GM19467 (cell line): Measurements from ENCODE around the gene CASQ1.

Experiments used
- ATAC-seq: cut with Tn5 transposase; IDR thresholded peaks from one replicate; pipeline ENCODE4 v1.9.1; 2021; ENCODE audit warnings: mild to moderate bottlenecking, moderate library complexity; ENCODE audit not compliant: unreplicated experiment

Gene CASQ1

DNA sequence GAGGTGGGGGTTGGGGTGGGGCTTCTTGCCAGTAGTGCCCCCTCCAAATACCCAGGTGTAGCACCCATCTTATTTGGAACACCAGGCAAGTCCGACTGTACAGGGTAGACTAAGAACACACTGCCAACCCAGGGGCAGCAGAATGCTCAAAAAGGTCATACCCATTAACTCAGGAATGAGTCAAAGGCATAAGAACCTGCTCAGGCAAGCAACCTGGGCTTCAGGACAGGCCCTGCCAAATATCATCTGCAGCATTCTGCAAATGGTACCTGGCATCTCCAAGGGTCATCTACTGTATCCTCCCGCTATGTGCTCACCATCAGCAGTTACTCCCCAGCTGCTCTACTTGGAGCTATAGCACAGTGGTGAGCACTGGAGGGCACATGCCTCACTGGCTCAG lies 34.2 kb downstream of the CASQ1 start:
- no peak for ATAC-seq

DNA sequence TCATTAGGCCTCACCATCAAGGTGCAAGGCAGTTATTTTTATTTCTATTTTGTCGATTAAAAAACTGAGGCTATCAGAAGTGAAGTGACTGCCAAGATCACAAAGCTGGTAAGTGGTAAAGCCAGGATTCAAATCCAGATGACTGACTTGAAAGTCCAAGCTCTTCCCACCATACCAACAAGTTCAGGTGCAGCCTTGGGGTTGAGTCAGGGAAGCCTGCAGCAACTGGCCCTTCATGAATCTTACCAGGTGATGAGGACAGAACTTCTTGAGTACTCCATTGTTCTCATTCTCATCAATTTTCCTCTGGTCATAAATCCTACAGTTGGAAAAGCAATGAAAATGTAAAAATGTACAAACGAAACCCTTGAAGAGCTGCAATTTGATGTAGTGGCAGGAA lies 35.0 kb downstream of the CASQ1 start:
- no peak for ATAC-seq

DNA sequence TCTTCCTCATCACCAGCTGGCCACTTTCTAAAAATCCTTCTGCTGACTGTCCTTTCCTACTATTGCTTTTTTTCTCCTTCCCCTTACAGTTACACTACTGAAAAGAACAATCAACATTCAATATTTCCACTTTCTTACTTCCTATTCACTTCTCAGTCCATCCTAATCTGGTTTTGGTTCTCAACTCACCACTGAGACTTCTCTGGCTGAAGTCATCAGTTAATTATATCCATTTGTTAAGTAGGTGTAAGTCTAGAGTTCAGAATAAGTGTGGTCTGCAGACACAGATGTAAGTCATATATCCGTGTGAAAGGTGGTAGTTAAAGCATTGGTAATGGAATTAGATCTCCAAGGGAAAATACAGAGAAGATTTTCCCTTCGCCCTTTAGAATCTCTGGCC lies 36.2 kb downstream of the CASQ1 start:
- no peak for ATAC-seq

DNA sequence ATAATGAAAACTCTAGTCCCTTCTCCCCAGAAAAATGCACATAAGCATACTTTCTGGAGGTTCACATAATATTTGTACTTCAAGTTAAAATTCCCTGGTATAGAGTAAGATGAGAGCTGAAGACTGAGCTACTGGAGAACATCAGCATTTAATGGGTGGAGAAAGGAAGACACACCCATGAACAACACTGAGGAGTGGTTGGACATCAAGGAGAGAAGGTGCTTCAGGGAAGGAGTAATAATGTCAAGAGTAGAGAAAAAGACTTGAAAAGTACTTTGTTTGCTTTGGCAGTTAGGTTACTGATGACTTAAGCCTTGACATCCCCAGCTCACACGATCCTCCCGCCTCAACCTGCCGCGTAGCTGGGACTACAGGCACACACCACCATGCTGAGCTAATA lies 36.7 kb downstream of the CASQ1 start:
- ATAC-seq: no peak

DNA sequence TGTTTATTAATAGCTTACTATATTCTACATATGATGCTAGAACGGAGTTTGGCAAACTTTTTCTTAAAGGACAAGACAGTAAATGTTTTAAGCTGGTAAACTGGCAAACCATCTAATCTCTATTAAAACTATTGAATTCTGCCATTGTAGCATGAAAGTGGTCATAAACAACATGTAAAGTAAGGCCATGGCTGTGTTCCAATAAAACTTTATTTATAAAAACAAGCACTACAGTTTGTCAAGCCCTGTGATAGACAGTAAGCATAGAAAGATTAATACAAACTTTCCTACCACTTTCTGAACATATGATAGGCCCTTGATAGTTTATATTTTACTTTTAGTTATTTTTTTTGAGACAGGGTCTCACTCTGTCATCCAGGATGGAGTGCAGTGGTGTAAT lies 37.2 kb downstream of the CASQ1 start:
- ATAC-seq: no peak

DNA sequence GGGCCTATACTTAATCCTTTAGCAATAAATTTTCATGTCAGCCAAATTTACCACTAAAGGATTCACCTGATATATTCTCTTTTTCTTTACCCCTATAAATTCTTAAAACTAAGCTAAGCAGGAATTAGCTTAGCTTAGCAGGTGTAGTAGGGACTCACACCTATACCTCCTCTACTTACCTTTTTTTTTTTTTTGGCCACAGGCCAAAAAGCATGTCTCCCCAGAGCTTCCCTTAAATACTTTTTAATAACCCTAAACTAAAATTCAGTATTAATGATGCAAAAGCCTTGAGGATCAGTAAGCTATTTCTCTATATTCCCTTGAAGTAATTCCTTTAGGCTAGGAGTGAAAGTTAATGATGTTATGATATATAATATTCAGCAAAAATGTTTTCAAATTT lies 38.1 kb downstream of the CASQ1 start:
- no peak for ATAC-seq

DNA sequence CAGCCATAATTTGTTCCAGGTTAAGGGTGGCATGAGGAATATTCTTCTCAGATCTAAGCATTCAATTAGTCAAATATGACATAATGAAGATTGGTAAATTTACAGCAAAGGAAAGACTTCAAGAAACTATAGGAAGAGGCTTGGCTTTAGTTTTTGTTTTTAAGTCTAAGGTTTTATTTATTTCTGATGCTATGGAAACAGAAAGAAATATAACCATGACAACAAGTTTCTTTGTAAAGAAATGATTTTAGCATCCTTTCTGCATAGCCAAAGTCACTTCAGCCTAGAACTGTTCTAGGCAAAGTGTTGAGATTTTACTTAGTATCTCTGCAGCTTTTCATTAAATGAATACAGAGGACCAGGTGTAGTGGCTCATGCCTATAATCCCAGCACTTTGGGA lies 42.5 kb downstream of the CASQ1 start:
- no peak for ATAC-seq

DNA sequence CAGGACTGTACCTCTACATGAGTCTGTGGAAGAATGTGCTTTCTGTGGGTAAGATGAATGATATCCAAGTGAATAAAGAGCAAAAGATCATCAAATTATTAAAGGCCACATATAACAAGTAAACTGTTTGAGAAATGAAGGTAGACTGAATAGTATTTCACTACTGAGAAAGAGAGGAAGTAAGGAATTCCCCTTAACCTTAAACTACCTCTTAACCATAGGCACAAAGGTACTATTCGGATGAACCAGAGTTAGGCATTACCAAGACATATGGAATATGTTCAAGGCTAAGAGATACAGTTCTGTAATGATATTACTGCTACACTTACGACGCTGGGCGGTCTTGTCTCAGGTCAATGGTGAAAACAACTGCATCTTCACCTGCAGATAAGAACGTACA lies 46.4 kb downstream of the CASQ1 start:
- no peak for ATAC-seq

DNA sequence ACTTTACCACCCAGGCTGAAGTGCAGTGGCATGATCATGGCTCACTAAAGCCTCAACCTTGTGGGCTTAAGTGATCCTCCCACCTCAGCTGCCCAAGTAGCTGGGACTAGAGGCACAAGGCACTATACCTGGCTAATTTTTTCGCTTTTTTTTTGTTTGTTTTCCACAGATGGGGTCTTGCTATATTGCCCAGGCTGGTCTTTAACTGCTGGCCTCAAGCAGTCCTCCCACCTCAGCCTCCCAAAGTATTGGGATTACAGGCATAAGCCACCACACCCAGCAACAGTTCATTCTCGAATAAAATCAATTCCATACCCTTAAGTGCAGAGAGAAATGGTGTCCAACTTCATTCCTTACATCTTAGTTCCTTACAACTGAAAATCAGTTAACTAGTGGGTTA lies 47.2 kb downstream of the CASQ1 start:
- ATAC-seq: no peak

DNA sequence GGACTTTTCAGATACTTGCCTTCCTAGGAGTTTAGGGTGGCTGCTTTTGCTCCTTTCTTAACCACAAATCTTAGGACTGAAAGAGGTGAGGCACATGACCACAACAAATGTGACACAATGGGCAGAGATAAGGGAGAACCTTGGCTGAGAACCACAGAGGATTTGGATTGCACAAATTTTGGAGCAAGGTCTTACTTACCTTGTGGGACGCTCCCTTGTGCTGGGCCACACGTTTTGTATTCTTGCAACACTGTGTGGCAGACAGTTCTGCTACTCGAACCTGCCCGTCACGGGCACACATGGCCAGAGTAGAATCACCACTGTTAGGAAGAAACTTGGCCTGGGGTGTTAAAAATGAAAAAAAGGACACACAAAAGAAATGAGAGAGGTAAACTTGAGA lies 48.0 kb downstream of the CASQ1 start:
- no peak for ATAC-seq

DNA sequence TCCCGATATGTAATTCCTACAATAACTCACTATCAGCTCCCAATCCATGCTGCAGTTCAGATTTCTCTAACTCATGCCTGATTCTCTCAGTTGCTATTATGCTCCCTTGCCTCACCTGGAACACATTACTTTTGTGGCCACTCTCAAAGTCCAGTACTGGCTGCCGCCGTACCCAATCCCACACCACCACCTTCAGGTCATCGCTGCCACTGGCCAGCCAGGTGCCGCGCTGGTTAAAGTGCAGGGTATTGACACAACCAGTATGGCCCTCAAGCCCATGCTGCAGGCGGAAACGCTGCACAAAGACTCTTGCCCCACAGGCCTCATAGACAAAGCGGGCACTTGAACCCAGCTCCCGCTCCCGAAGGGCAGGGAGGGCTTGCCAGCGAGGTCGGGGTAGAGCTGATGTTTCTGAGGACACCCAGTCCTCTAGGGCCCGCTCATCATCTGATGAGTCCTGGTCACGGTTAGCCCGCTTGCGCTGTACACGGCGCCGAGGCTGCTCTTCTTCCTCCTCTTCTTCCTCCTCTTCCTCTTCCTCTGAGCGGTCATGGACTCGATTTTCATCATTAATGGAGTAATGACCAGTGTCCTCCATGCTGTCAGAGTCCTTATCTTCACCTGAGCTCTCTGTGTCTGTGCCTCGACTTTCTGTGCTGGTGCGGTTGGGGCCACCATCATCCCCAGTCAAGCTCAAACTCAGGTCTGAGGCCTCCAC lies 49.4 kb downstream of the CASQ1 start:
- ATAC-seq: no peak

DNA sequence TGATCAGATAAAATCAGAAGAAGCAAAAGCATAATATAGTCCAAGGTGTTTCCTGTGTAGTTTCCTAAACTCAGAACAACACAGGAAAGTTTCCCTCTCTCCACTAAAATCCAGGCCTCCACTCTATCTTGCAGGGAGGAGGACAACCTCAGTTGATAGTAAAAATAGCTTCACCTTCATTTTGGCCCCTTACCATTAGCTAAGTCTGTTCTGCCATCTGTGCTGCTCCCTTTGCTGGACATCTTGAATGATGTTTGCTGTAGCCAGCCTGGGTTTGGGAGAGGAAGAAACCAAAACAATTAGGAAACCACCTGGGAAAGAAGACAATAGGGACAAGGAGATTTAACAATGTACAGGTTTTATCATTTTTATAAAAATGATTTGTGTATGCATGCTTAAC lies 53.4 kb downstream of the CASQ1 start:
- ATAC-seq: no peak

DNA sequence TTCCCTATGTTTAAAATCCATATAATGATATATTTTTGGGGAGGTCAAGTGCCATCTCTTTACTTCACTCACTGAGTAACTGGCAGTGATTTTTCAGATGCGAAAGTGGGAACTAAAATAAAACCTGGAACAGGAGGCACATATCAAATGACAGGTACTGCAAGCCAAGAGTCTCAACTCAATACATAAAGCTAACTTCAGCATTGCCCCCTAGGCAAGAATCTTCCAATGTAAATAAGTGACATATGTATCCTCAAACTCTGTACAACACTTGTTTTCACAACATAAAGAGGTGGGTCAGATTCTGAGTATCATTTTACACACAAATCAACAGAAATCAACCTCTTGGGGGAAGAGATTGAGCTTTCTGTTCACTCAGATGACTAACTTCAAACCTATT lies 53.8 kb downstream of the CASQ1 start:
- ATAC-seq: no peak

DNA sequence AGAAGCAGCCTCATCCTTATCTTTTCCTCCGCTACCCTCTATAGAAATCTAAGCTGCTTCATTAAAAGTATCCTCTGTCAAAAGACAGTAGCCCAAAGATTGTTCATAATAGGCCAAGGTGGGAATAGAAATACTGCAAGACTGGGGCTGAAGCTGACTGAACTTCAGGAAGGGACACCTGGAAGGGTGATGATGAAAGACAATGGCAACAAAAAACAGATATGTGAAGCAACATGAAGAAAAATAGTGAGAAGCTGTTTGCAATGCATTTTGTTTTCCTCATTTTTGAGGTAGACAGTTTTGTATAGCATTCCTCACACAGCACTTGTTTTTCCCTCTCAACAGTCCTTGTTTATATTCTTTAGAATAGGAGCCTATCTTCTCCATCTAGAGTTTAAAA lies 55.1 kb downstream of the CASQ1 start:
- no peak for ATAC-seq

DNA sequence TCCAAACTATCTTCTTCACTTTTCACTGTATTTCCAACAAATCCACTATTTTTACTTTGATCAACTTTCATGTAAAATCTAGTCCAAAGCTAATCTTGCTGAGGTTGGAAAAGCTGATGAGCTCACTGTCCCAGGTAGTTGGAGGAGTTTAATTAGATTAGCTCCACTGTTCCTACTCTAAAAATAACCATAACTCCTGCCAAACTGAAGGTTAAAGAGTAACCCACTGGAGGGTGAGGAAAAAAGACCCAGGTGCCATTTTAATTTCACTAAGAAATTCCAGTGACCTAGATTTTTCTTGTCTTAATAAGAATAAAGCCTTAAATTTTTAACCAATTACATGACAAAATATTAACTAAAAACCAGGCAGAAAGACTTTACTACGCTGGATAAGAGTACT lies 56.7 kb downstream of the CASQ1 start:
- ATAC-seq: no peak

DNA sequence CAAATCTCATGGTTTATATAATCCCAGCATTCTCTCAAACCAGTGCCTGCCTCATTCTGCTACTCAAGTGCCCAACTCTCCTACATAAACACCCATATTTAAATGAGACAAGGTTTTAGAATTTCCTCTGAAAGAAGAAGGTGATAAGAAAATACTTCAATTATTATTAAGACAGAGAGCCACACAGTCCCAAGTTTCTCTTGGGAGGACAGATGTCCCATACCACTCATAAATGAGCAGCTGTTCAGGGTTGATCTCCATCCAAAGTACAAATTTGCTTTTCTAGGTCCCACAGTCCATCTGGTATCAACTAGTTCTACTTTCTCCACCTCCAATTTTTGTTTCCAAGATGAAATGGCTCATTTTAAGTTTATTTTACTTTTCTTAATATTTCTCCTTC lies 60.6 kb downstream of the CASQ1 start:
- no peak for ATAC-seq
